Activated naive CD8-positive, alpha-beta T cell treated with anti-CD3 and anti-CD28 coated beads, Interleukin-2, amount 10 ng/mL, durations not matched to agents 7 days and 5 days (primary cell): ENCODE results near the gene RBM33. TPM values are rescaled to one million over a fixed set of nuclear protein-coding genes. Genes with fewer than 3 reads are reported as not detected.
"Not testable (repeated sequence)": the region's sequence is repeated elsewhere in the genome, so short reads cannot be mapped to it uniquely, and the experiment has no call there.

Experiments
- ATAC-seq: fragments of 150-1000 bp; cut with Tn5 transposase; one replicate; pipeline ENCODE4 v1.10.0; 2021; ENCODE audit warnings: low read depth, moderate library complexity
- POLR2A ChIA-PET: fragments of 350-600 bp; sonication (Branson Sonifier 250); formaldehyde crosslinking; loops from one replicate; lab custom pipeline; 2021; ENCODE audit warnings: antibody characterized with exemption; lab: Charles Lee
- DNase-seq: peaks from one replicate; pipeline ENCODE4 v3.0.0; 2021
- H3K27ac Mint-ChIP-seq: one replicate; pipeline ENCODE4 v1.8.0; 2022; ENCODE audit warnings: mild to moderate bottlenecking, mixed read lengths
- H3K27me3 Mint-ChIP-seq: one replicate; pipeline ENCODE4 v1.8.0; 2022; ENCODE audit warnings: mild to moderate bottlenecking, moderate library complexity, mixed read lengths
- H3K36me3 Mint-ChIP-seq: one replicate; pipeline ENCODE4 v1.8.0; 2021; ENCODE audit warnings: mild to moderate bottlenecking, mixed read lengths
- H3K4me1 Mint-ChIP-seq: one replicate; pipeline ENCODE4 v1.8.0; 2021; ENCODE audit warnings: mixed read lengths
- H3K4me3 Mint-ChIP-seq: one replicate; pipeline ENCODE4 v1.8.0; 2022; ENCODE audit warnings: mild to moderate bottlenecking, moderate library complexity, mixed read lengths
- H3K9me3 Mint-ChIP-seq: one replicate; pipeline ENCODE4 v1.8.0; 2021; ENCODE audit warnings: mixed read lengths
- total RNA-seq, 2 experiments: library from RNA; stranded (reverse); gene quantifications; one replicate each; pipeline ENCODE4 v1.2.3, GENCODE V29; 2021

The RBM33 gene
- total RNA-seq, 2 experiments from 2014 or later: 119 to 122 TPM

- no peak overlapping the region for H3K27ac Mint-ChIP-seq
- peaks cover 14% of the 10 kb centered on the region for H3K4me1 Mint-ChIP-seq
- no peaks in the 10 kb centered on the region for H3K9me3 Mint-ChIP-seq
- DNase-seq (no peak), ATAC-seq (no peak)
- H3K27me3 Mint-ChIP-seq: peaks cover 70% of the 10 kb centered on the region
- POLR2A ChIA-PET: no interaction called here
- no peaks in the 10 kb centered on the region for H3K36me3 Mint-ChIP-seq
- H3K4me3 Mint-ChIP-seq: no peak overlapping the region
Observed at GRCh38 chr7:155809947-155810769, 165.7 kb downstream of the RBM33 start.

DNA sequence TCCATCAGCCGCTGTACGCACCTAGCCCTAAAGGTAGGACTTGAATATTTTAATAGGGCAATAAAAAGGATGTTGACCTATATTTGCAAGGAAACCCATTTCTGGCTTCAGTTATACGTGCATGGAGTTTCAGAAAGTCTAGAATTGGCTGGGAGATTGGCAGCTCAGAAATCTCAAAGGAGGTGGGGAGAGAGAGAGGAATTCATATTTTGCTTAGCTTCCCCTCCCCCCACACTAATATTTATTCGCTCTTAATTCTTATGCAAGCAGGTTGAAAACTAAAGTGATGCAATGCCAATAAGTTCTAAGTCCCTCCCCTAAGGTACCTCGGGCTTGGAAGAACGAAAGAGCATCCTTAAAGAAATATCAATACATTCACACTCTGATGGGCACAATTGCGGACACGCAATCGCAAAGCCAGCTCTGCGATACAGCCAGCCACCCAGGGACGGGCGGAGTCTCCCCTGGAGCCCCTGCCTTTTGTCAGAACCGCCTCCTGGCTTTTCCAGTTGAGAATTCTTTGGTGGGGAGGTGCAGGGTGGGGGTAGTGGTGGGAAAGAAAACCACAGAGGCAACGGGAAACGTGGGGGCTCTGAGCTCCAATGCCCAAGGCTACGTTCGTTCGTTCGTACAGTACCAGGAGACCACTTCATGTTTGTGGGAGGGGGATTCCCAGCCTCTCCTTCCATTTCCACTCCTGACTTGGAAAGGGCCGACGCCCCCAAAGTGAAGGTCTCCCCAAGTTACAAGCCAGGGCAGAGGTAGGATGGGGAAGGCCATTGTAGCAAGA is 166.5 kb downstream of the RBM33 start:
- H3K27ac Mint-ChIP-seq: no peak overlapping the region
- POLR2A ChIA-PET: no interaction called here
- H3K36me3 Mint-ChIP-seq: no peaks in the 10 kb centered on the region
- H3K9me3 Mint-ChIP-seq: no peaks in the 10 kb centered on the region
- DNase-seq: no peak
- no peak overlapping the region for H3K4me3 Mint-ChIP-seq
- peaks cover 74% of the 10 kb centered on the region for H3K27me3 Mint-ChIP-seq
- ATAC-seq: no peak
- H3K4me1 Mint-ChIP-seq: peaks cover 16% of the 10 kb centered on the region

DNA sequence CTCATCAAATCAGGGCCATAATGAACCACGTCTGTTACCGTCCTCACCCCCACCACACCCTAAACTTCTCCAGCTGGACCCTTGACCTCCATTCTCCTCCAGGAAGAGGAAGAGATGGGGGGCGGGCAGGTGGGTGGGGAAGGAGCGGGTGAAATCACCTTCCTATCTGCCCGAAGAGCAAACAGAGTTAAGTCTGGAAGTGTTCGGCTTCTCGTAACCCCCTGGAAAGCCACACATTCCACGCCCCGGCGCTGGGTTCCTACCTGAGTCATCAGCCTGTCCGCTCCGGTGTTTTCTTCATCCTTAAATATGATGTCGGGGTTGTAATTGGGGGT is 167.1 kb downstream of the RBM33 start:
- Mint-ChIP-seq H3K4me3 (no peak overlapping the region), H3K27me3 (peaks cover 71% of the 10 kb centered on the region), H3K9me3 (no peaks in the 10 kb centered on the region), H3K4me1 (peaks cover 16% of the 10 kb centered on the region), H3K27ac (no peak overlapping the region), H3K36me3 (no peaks in the 10 kb centered on the region)
- no peak for ATAC-seq
- no peak for DNase-seq
- POLR2A ChIA-PET: no interaction called here

DNA sequence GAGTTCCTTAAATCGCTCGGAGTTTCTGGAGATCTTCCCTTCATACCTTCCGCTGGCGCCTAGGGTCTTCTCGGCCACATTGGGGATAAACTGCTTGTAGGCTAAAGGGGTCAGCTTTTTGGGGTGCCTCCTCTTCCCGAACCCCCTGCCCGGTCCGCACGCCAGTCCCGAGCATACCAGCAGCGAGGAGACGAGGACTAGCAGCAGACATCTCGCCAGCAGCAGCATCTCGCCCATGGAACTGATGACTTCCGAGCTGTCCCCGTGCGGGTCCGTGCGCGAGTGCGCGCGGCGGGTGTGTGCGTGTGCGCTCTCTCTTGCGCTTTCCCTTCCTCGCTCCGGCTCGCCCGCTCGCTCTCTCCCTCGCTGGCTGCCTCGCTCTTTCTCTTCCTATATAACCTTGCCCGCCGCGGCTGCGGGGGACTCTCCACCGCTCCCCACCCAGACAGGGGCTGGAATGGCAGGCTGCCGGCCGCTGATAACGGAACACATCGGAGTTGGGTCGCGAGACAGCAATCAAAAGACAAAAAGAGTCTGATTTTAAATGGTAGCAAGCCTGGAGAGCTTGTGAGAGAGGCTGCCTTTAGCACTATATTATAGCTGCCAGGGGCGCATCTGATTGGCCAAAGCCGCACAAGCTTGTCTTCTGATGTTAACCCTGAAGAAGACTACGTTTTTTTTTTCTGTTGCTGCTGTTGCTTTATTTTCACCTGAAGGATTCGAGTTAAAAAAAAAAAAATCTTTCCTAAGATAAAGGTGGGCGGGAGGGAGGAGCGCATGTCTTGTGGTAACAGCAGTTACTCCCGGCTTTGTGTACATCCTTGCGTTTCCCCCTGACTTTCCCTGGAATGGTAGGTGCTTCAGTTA is 167.7 kb downstream of the RBM33 start, which contains the start of gene SHH:
SHH (minus strand) TSS at position 569 of the 867 bp plus-strand sequence; CDS start at position 228, 341 bp downstream.
- Mint-ChIP-seq H3K9me3 (no peaks in the 10 kb centered on the region), H3K27me3 (peaks cover 66% of the 10 kb centered on the region), H3K36me3 (no peaks in the 10 kb centered on the region), H3K27ac (no peak within 1 kb of the TSS), H3K4me3 (peak within 1 kb of the TSS; percentile 66), H3K4me1 (peaks cover 16% of the 10 kb centered on the region)
- ATAC-seq (no peak), DNase-seq (no peak)
- POLR2A ChIA-PET: interaction anchor here (0.6 kb wide), 1 partner anchor 1080 kb away, joined by 3 read pairs; no protein-coding TSS in a partner anchor

DNA sequence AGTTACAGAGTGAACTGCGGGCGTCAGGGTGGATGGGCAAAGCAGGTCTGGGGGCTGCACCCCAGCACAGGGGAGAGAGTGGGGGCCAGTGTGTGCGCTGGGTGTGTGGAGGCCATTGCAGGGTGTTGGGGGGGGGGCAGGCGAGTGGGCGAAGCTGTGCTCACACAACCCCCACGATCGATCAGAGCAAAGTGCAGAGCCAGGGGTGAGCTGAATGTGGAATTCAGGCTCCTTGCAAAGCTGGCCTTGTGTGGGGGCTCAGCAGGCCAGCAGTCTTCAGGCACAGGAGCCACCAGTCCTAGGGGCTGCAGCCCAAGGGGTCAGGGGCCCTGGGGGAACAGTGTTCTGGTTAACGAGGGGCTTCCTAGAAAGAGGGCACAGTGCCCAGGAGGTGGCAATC is 168.7 kb downstream of the RBM33 start:
- Mint-ChIP-seq H3K4me1 (peaks cover 14% of the 10 kb centered on the region), H3K9me3 (no peaks in the 10 kb centered on the region), H3K4me3 (no peak overlapping the region), H3K27ac (no peak overlapping the region), H3K36me3 (no peaks in the 10 kb centered on the region), H3K27me3 (peaks cover 56% of the 10 kb centered on the region)
- DNase-seq (no peak), ATAC-seq (no peak)
- POLR2A ChIA-PET: no interaction called here

DNA sequence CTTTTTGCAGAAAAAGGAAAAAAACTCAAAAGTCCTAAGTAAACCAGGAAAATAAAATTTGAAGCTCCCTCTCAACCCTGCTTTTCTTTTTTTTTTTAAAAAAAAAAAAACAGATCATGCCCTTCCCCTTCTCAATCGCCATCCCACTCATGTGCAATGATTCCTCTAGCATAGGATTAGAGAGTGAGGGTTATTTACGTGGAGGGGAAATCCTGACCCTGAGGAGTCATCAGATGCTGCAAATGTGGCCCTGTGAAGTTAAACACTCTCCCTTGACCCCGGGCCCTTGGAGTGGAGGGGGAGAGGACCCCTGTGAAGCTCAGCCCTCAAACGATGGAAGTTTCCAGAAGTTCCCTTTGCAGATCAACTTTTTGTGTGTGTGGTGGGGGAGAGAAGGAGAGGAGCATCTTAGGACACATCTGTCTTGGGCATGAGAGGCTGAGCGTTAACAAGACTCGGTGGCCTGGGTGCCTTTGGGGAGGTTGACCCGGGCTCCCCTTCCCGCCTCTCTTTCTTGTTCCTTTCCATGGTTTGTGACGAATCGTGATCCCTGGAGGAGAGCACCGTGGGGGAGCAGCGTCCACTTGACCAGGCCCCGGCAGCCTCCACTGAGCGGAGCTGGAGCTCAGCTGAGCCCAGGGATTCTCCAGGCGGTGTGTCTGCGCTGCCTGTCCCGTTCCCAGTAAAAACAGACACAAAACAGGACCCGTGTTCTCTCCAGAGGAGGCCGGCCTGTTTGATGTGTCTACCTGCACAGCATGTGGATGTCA is 169.3 kb downstream of the RBM33 start:
- Mint-ChIP-seq H3K9me3 (no peaks in the 10 kb centered on the region), H3K4me1 (peaks cover 15% of the 10 kb centered on the region), H3K27me3 (peaks cover 55% of the 10 kb centered on the region), H3K36me3 (no peaks in the 10 kb centered on the region), H3K27ac (no peak overlapping the region), H3K4me3 (no peak overlapping the region)
- POLR2A ChIA-PET: no interaction called here
- no peak for DNase-seq
- no peak for ATAC-seq

- no peak overlapping the region for H3K4me3 Mint-ChIP-seq
- no peak for DNase-seq
- H3K36me3 Mint-ChIP-seq: no peaks in the 10 kb centered on the region
- H3K27me3 Mint-ChIP-seq: peaks cover 48% of the 10 kb centered on the region
- no peak for ATAC-seq
- H3K9me3 Mint-ChIP-seq: no peaks in the 10 kb centered on the region
- no peak overlapping the region for H3K27ac Mint-ChIP-seq
- peaks cover 15% of the 10 kb centered on the region for H3K4me1 Mint-ChIP-seq
- POLR2A ChIA-PET: no interaction called here
Observed at GRCh38 chr7:155814316-155815276, 170.1 kb downstream of the RBM33 start.

DNA sequence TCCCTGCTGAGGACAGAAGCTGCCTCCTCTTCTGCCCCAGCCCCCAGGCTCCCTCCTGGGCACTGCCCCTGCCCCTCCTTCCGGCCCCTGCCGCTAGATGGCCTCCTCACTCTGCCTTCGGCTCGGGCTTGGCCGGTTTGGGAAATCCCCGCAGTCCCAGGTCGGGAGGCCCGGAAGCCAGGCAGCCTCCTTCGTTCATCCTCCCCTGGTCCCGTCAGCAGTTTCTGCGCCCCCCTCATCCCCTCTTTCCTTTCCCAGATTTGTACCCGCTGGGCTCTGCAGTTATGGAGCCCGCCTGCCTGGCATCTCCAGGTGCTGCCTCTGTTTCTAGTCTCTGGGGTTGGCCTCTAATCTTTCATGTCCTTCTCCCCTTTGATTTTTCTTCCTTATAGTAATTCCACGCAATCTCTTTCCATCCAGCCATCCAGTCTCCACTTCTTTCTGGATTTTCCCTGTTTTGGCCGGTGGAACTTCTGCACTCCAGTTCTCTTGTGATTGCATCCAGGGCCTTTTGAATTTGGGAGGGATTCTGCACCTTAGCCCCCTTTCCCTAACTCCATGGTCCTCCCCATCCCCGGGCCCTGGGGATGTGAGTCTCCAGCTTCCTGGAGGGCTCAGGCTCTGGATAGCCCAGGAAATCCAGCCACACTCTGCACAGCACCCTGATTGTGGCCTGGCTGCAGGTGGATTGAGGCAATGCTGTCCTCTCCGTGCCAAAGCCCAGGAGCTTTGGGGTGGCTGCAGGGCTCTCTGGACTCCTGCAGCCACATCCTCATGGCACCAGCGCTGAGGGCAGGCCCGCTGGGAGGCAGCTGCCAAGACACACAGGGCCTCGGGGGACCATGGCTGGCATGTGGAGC is 171.1 kb downstream of the RBM33 start:
- ATAC-seq (peak; percentile 90), DNase-seq (peak; percentile 85)
- Mint-ChIP-seq H3K27me3 (peaks cover 46% of the 10 kb centered on the region), H3K4me3 (peak overlapping the region; percentile 3), H3K4me1 (peaks cover 15% of the 10 kb centered on the region), H3K9me3 (no peaks in the 10 kb centered on the region), H3K36me3 (no peaks in the 10 kb centered on the region), H3K27ac (no peak overlapping the region)
- POLR2A ChIA-PET: no interaction called here

- no peak overlapping the region for H3K4me3 Mint-ChIP-seq
- POLR2A ChIA-PET: no interaction called here
- no peak overlapping the region for H3K27ac Mint-ChIP-seq
- H3K36me3 Mint-ChIP-seq: no peaks in the 10 kb centered on the region
- H3K9me3 Mint-ChIP-seq: no peaks in the 10 kb centered on the region
- DNase-seq (no peak), ATAC-seq (no peak)
- peaks cover 15% of the 10 kb centered on the region for H3K4me1 Mint-ChIP-seq
- H3K27me3 Mint-ChIP-seq: peaks cover 40% of the 10 kb centered on the region
Observed at GRCh38 chr7:155816192-155816508, 171.7 kb downstream of the RBM33 start.

GRCh38 chr7:155816996-155817395 is 172.5 kb downstream of the RBM33 start:
- H3K27ac Mint-ChIP-seq: no peak overlapping the region
- POLR2A ChIA-PET: no interaction called here
- H3K9me3 Mint-ChIP-seq: no peaks in the 10 kb centered on the region
- H3K4me3 Mint-ChIP-seq: no peak overlapping the region
- peaks cover 31% of the 10 kb centered on the region for H3K27me3 Mint-ChIP-seq
- H3K4me1 Mint-ChIP-seq: peaks cover 12% of the 10 kb centered on the region
- no peak for ATAC-seq
- DNase-seq: no peak
- no peaks in the 10 kb centered on the region for H3K36me3 Mint-ChIP-seq

GRCh38 chr7:155817515-155817914 is 173.1 kb downstream of the RBM33 start:
- H3K27ac Mint-ChIP-seq, H3K9me3 Mint-ChIP-seq, ATAC-seq, POLR2A ChIA-PET, H3K4me1 Mint-ChIP-seq, H3K36me3 Mint-ChIP-seq, DNase-seq, H3K4me3 Mint-ChIP-seq: not testable (repeated sequence)
- peaks cover 26% of the 10 kb centered on the region for H3K27me3 Mint-ChIP-seq
